Sigmoid colon (tissue), 4 donors: ENCODE data around the gene PIAS1.

Source experiments
- CTCF ChIP-seq, 4 experiments: fragments of 450-650 bp in 3 of 4; fragments of 200-600 bp in 1 of 4; IDR thresholded peaks; one replicate each; pipeline ENCODE4 v1.5.1; 2016 to 2019; ENCODE audit warnings: antibody characterized with exemption in 4 of 4, mild to moderate bottlenecking in 3 of 4, moderate library complexity in 2 of 4
- POLR2A ChIP-seq, 2 donors: fragments of 450-650 bp; IDR thresholded peaks; one replicate each; pipeline ENCODE4 v1.6.1; 2016; ENCODE audit warnings: antibody characterized with exemption in 2 of 2, mild to moderate bottlenecking in 2 of 2, moderate library complexity in 2 of 2
- POLR2AphosphoS5 ChIP-seq, 4 donors: sonication (generic); formaldehyde crosslinking; IDR thresholded peaks; one replicate each; pipeline ENCODE4 v1.6.1; 2017; ENCODE audit warnings: antibody characterized with exemption in 4 of 4

DNA sequence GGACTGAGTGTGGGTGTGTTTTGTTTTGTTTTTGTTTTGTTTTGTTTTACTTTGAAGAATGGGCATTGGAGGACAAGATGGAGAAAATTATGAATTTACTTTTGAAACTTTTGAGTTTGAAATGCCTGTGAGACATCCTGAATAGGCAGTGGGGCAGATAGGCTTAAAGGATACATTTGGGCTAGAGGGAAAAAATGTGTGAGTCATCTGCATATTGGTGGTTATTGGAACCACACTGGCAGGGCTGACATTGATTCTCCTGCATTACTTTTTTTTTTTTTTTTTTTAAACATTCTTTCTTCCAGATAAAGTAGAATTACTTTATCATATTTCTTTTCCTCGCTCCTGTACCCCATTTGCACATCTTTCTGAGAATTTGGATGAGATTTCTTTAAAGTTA, 94.9 kb downstream of the PIAS1 start:
- no peak for TF ChIP-seq POLR2AphosphoS5 (IDR thresholded peaks at IDR 0.05)
- TF ChIP-seq CTCF (IDR thresholded peaks at IDR 0.05) = no peak
- TF ChIP-seq POLR2A (IDR thresholded peaks at IDR 0.05) = no peak
